Effector memory CD4-positive, alpha-beta T cell (primary cell): ENCODE results near the gene SYPL1.

ENCODE experiments used
- DNase-seq, 3 donors: peaks; one replicate each; pipeline ENCODE4 v3.0.0-alpha.2; 2020
- H3K27ac ChIP-seq: 2 replicates; pipeline ENCODE4 v1.7.0; 2013; ENCODE audit warnings: mild to moderate bottlenecking, low read length, moderate library complexity; ENCODE audit not compliant: insufficient read depth, poor library complexity, severe bottlenecking
- H3K27me3 ChIP-seq: replicated peaks from 2 replicates; pipeline ENCODE4 v1.7.0; 2013; ENCODE audit warnings: mild to moderate bottlenecking, low read length; ENCODE audit not compliant: insufficient read depth, control insufficient read depth, poor library complexity, severe bottlenecking
- H3K36me3 ChIP-seq: 2 replicates; pipeline ENCODE4 v1.7.0; 2013; ENCODE audit warnings: mild to moderate bottlenecking, low read length, moderate library complexity; ENCODE audit not compliant: control insufficient read depth, insufficient read depth
- H3K4me1 ChIP-seq: 2 replicates; pipeline ENCODE4 v1.7.0; 2013; ENCODE audit warnings: low read length, mild to moderate bottlenecking; ENCODE audit not compliant: control insufficient read depth, insufficient read depth, poor library complexity, severe bottlenecking
- H3K4me3 ChIP-seq: 2 replicates; pipeline ENCODE4 v1.7.0; 2013; ENCODE audit warnings: low read length, low read depth, mild to moderate bottlenecking; ENCODE audit not compliant: insufficient read depth, poor library complexity, severe bottlenecking
- H3K9me3 ChIP-seq: 2 replicates; pipeline ENCODE4 v1.7.0; 2013; ENCODE audit warnings: mild to moderate bottlenecking, low read length, moderate library complexity; ENCODE audit not compliant: control insufficient read depth

The SYPL1 gene

DNA sequence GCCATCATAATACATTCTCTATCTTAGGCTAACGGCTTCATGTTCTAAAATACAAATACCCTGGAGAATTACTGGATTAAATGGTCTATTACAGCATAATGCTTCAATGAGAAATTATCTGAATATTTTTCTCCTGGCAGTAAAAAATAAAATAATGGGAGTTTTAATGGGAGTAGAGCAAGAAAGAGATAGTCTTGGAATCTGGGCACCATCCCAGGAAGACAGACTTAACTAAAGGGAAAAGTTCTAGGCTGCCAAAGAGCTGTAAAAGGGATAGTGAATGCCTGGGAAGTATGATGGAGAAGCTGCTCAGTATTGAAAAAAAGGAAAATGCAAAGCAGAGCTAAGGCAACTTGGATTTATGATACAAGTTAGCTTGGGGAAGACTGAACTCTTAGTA lies 12.1 kb upstream of the SYPL1 start:
- no peak for DNase-seq
- no peak overlapping the region for H3K4me3 ChIP-seq
- H3K9me3 ChIP-seq, result no peaks in the 10 kb centered on the region
- H3K27ac ChIP-seq, result no peak overlapping the region
- H3K4me1 ChIP-seq, result no peaks in the 10 kb centered on the region
- H3K36me3 ChIP-seq, result no peaks in the 10 kb centered on the region
- H3K27me3 ChIP-seq, result no peaks in the 10 kb centered on the region

DNA sequence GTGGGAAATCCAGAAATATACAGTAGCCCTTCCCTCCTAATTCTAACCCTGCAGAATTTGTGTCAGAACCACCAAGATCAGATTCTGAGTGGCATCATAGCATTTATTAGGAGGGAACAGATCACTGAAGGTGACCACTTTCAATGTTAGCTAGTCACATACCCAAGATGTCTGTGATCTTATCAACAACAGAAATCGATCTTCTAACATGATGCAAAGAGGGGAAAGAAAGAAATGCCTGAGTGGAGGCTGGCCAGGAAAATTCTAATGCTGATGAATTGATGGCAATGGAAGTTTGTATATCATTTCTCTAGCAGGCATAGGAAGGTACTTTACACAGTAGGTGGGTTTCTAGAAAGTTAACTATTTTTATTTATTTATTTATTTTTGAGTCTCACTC lies 10.6 kb upstream of the SYPL1 start:
- Histone ChIP-seq H3K4me1 (no peaks in the 10 kb centered on the region), H3K4me3 (no peak overlapping the region), H3K9me3 (no peaks in the 10 kb centered on the region), H3K27me3 (no peaks in the 10 kb centered on the region), H3K27ac (no peak overlapping the region), H3K36me3 (no peaks in the 10 kb centered on the region)
- no peak for DNase-seq

DNA sequence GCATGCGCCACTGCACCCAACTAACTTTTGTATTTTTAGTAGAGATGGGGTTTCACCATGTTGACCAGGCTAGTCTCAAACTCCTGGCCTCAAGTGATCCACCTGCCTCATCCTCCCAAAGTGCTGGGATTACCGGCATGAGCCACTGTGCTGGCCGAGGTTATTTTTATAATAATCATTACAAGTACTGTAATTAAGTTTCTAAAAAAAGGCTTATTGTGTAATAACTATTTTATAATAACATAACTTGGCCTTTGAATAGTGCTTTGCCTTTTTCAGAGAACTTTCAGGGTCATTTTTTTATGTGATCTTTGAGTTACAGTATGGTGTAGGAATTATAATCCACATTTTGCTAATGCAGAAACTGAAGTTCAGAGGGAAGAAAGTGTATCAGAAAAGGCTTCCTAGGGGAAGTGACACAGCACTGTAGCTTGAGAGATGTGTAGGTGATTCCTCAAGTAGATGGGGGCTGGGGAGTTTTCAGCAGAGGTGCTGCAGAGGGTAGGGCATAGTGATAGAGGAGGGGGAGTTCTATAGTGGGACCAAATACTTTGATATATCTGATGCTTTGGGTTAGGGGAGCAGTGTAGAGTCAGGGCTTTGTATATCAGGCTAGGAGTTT lies 9.2 kb upstream of the SYPL1 start:
- Histone ChIP-seq H3K9me3 (no peaks in the 10 kb centered on the region), H3K4me3 (no peak overlapping the region), H3K27me3 (no peaks in the 10 kb centered on the region), H3K36me3 (no peaks in the 10 kb centered on the region), H3K4me1 (no peaks in the 10 kb centered on the region), H3K27ac (no peak overlapping the region)
- no peak for DNase-seq

DNA sequence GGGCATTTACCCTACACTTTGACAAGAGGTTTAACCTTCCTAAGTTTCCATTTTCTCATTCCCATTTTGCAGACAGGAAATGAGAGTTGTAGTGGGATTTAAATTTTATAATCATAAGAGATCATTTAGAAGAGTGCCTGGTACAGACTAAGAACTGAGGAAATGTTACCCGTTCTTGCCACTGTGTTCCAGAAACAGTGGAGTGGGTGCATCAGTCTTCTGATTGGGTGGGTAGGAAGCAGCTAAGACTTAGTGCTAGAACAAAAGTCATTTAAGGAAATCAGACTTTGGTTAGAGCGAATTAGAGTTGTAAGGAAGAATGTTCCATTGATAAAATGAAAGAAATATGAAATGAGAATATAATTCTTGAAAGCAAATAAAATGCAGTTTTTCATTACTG lies 8.4 kb upstream of the SYPL1 start:
- no peaks in the 10 kb centered on the region for H3K4me1 ChIP-seq
- no peak overlapping the region for H3K4me3 ChIP-seq
- no peaks in the 10 kb centered on the region for H3K36me3 ChIP-seq
- H3K9me3 ChIP-seq, result no peaks in the 10 kb centered on the region
- H3K27ac ChIP-seq, result no peak overlapping the region
- H3K27me3 ChIP-seq, result no peaks in the 10 kb centered on the region
- DNase-seq, result no peak

DNA sequence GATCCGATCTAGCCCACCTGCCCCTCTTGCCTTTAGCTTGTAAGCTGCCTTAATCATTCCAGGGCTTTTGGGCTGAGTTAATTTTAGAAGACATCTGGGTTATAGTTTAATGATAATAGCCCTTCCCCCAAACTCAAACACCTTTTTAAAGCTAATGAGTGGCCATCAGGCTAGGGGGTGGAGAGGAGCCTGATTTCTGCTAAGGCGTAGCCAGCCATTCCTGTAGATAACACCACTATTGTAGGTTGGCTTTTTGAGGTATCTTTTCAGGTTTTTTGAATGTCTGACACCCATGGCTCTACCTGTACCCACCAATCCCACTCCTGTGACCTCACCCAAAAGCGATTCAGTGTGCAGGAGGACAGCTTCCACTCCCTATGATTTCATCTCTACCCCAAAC lies 7.6 kb upstream of the SYPL1 start:
- Histone ChIP-seq H3K9me3 (no peaks in the 10 kb centered on the region), H3K36me3 (no peaks in the 10 kb centered on the region), H3K27me3 (no peaks in the 10 kb centered on the region), H3K4me1 (peaks cover 8% of the 10 kb centered on the region), H3K27ac (no peak overlapping the region), H3K4me3 (no peak overlapping the region)
- DNase-seq, result no peak

DNA sequence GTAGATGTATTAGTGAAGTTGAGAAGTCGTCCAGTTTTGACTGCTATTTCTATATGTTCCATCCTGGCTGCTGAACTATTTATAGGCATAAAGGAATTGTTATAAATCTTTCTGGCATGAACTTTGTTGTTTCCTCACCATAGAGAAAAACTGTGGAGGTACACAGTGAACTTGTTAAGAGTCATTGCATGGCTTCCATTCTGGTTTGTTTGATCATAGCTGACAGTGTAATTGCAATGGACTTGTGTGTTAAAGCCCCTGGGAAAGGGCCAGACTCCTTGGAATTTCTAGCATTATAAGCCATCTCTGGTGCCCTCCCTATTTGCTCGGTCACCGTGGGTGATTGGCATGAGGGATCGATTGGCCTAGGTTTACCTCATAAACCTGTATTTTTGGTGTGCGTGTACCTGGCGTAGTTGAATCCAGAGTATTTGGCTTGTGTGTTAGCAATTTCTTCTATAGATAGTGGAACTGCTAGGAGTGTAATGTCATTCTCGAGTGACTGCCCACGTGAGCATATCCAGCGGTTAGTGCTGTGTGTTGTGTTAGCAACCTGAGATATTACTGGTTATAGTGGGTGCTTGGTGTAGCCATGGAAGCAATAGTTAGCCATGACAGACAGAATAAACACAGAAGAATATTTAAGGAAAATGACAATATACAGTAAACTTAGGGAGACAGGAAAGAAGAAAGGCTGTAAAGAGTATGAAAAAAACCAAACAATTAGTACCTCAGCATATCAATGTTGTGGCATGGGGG lies 5.9 kb upstream of the SYPL1 start:
- Histone ChIP-seq H3K4me1 (peaks cover 14% of the 10 kb centered on the region), H3K4me3 (no peak overlapping the region), H3K36me3 (no peaks in the 10 kb centered on the region), H3K9me3 (no peaks in the 10 kb centered on the region), H3K27me3 (no peaks in the 10 kb centered on the region), H3K27ac (no peak overlapping the region)
- DNase-seq, result no peak

DNA sequence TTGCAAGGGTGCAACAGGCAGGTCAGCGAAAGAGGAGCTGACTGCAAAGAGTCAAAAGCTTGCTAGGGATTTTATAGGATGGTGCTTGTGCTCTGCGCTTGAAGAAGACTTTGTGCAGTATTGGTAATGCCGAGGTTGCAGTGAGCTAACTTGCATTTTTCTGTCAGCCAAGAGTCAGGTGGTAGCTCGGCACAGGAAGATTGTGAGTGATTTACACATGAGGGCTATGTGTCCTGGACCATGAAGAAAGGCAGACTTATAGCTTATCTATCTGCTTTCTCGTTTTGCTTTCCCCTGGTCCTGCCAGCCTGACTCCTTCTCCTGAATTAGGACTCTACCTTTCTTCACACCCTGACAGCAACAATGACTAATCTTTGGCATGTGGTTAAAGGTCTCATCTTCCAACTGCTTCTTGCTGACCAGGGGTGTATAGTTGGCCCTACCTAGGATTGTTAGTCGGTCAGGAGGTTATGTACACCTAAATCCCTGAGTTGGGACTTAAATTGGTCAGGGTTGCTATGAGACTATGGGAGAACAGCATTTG lies 4.1 kb upstream of the SYPL1 start:
- Histone ChIP-seq H3K4me1 (peaks cover 19% of the 10 kb centered on the region), H3K27ac (no peak overlapping the region), H3K27me3 (no peaks in the 10 kb centered on the region), H3K36me3 (no peaks in the 10 kb centered on the region), H3K9me3 (no peaks in the 10 kb centered on the region), H3K4me3 (no peak overlapping the region)
- DNase-seq, result no peak

DNA sequence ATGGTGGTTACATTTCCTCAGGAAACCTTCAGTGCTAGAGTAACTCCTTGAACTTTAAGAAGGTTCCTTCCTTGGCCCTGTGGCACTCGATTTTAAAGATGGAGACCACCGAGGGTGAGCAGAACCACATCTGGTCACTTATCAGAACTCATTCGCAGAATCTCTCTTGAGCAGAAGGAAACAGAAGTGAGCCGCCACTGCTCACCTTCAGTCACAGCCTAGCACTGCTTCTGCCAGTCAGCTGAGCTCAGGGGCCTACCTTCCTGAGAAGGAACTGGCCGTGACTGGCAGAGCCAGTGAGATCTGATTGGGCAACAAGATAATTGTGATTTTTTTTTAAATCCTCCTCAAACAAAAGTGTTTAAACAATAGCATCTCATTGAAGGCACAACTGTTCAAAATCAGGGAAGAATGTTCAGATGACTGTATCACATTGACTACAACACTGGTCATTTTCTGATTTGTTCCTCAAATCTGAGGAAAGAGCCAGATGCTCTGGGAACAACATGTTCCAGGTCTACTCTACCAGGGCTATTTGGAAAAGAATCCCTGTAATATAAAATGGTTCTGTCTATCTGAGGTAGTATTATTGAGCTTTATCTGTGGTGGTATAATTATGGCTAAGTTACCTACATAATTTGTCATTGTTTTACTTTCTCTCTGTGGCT lies 2.7 kb upstream of the SYPL1 start:
- H3K9me3 ChIP-seq, result no peaks in the 10 kb centered on the region
- H3K4me1 ChIP-seq, result peaks cover 20% of the 10 kb centered on the region
- no peak overlapping the region for H3K4me3 ChIP-seq
- no peaks in the 10 kb centered on the region for H3K27me3 ChIP-seq
- H3K27ac ChIP-seq, result no peak overlapping the region
- DNase-seq, result no peak
- H3K36me3 ChIP-seq, result no peaks in the 10 kb centered on the region

DNA sequence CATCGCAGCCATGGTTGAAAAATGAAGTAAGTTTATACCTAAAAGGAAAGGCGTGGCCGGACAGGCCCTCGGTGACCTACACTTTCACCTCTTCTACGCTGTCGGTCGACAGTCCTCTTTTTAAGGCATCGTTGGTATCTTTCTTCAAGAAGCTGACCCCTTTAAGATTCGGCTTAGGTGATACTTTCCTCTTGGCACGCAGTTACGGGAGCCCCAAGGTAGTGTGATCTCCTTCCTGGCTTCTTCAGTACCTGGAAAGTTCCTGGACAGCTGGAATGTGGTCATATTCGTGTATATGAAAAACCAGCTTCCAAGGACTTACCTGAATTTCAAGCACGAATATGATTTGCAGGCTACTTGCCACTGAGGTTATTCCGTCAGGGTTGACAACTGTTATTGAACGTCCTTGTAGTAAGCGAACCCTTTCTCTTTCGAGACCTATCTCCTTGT lies 885 bp upstream of the SYPL1 start:
- DNase-seq, result no peak
- Histone ChIP-seq H3K9me3 (no peaks in the 10 kb centered on the region), H3K27ac (peak overlapping the region; percentile 84), H3K4me1 (peaks cover 26% of the 10 kb centered on the region), H3K36me3 (no peaks in the 10 kb centered on the region), H3K27me3 (no peaks in the 10 kb centered on the region), H3K4me3 (peak overlapping the region; percentile 61)

DNA sequence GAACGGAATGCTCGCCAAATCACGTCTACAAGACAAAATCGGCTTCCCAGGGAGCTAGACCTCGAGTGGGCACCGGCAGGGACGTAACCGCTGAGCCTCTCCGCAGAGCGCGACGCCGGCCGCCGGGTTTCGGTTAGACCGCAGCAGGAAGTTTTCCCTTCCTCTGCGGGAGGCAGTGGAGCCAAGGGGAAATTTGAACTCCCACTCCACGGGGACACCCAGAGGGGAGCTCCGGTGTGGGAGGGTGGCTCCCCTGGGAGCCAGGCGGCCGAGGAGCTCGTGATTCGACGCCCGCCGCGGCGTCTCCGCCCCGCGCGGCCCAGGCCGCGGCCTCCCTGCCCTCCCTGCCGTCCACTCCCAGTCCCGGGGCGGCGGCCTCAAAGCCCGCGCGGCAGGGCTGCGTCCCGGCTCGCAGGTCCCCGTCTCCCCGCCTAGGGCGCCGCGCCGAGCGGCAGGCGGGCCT lies 426 bp downstream of the SYPL1 start:
- Histone ChIP-seq H3K4me1 (peaks cover 26% of the 10 kb centered on the region), H3K9me3 (no peaks in the 10 kb centered on the region), H3K27ac (peak overlapping the region; percentile 80), H3K4me3 (peak overlapping the region; percentile 61), H3K36me3 (no peaks in the 10 kb centered on the region), H3K27me3 (no peaks in the 10 kb centered on the region)
- peak; percentile 39 to 55 (median 48) for DNase-seq
